OCI-LY1 (cell line): ENCODE results near the gene HBE1.

Source experiments
- EZH2 ChIP-seq: fragments of 200-600 bp; sonication (generic), shearing (Covaris generic); IDR thresholded peaks from 2 replicates; pipeline ENCODE4 v1.8.0; 2017; ENCODE audit warnings: borderline replicate concordance, mixed run types, mild to moderate bottlenecking, antibody characterized with exemption, low read length, moderate library complexity, mixed read lengths
- TF ChIP-seq, protein P1 (sequence below): fragments of 200-600 bp; sonication (generic), shearing (Covaris generic); IDR thresholded peaks from 2 replicates; pipeline ENCODE4 v1.5.1; 2017; ENCODE audit warnings: mild to moderate bottlenecking, antibody characterized with exemption, low read length, moderate library complexity, mixed read lengths

DNA sequence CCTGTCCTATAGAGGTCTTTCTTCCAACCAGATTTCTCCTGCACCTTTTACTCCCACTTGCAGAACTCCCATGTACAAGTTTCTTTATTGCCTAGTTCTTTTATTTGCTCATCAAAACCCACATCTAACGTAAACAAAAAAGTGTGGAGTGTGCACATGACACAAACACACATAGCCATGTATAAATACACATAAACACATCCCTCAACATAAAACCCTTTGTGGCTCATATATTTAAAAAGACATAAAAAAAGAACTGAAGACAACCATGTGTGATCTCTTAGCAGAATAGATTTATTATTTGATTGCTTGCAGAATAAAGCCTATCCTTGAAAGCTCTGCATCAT lies 16.9 kb downstream of the HBE1 start:
- TF ChIP-seq, protein P1, sequence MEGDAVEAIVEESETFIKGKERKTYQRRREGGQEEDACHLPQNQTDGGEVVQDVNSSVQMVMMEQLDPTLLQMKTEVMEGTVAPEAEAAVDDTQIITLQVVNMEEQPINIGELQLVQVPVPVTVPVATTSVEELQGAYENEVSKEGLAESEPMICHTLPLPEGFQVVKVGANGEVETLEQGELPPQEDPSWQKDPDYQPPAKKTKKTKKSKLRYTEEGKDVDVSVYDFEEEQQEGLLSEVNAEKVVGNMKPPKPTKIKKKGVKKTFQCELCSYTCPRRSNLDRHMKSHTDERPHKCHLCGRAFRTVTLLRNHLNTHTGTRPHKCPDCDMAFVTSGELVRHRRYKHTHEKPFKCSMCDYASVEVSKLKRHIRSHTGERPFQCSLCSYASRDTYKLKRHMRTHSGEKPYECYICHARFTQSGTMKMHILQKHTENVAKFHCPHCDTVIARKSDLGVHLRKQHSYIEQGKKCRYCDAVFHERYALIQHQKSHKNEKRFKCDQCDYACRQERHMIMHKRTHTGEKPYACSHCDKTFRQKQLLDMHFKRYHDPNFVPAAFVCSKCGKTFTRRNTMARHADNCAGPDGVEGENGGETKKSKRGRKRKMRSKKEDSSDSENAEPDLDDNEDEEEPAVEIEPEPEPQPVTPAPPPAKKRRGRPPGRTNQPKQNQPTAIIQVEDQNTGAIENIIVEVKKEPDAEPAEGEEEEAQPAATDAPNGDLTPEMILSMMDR: no peak
- TF ChIP-seq EZH2: no peak
